Suppressor macrophage (primary cell): Measurements from ENCODE around the gene VPS50.
"Not testable (repeated sequence)": the region's sequence is repeated elsewhere in the genome, so short reads cannot be mapped to it uniquely, and the experiment has no call there.

Source experiments
- DNase-seq, 4 experiments: peaks; one replicate each; pipeline ENCODE4 v3.0.0-alpha.2; 2020 to 2022

VPS50 gene

DNA sequence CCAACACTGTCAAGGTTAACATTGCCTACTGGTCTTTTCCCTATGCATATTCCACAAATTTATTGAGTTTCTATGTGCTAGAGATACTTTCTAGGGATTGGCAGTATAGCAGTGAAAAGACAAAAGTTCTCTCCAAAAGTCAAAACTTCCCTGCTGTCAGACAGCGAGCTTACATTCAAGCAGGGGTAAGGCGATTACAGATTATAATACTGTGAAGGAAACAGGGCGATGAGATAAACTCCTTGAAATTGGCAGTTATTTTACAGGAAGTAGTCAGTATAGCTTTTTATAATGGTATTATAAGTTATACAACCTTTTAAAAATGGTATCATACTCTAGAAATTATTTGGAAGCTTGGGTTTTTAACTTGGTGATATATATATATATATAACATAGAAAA lies 9.9 kb downstream of the VPS50 start:
- DNase-seq: no peak

DNA sequence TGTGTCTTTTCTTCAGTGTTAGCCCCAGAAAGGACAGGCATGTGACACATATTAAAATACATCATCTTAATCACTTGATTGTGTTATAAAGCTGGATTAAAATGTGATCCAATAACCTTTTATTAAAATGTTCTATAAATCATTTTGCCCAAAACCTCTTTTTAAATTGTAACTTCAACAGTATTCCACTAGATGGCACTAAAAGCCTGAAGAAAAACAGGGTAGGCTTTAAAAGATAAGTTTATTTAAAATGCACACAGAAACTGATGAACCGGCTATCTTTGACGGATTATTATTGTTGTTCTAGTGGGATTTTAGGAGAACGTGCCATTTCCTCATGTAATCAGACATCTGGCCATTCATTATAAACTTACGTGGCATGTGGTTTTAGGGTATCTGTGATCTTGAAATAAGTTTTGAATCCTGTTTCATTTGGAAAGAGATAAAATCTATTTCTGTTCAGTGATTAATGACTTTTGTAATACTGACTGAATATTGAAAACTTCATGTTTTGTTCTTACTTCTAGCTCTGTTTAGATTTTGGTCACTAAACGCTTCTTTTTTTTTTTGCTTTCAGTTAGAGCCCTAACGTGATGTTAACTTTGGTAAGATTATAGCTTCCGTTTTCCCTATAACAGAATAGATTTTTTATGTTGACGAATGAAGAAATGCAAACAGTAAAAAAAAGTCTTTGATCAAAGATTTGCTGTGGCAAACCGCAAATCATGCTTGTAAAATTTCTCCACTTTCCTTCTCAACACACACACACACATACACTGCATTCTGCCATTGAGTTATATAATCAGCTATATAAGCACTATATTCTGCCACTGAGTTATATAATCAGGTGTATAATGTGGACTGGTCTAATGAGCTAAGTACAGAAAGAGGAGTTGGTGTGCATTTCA lies 13.6 kb downstream of the VPS50 start:
- peak in 2 of 4 experiments; percentile 36 to 53 for DNase-seq

DNA sequence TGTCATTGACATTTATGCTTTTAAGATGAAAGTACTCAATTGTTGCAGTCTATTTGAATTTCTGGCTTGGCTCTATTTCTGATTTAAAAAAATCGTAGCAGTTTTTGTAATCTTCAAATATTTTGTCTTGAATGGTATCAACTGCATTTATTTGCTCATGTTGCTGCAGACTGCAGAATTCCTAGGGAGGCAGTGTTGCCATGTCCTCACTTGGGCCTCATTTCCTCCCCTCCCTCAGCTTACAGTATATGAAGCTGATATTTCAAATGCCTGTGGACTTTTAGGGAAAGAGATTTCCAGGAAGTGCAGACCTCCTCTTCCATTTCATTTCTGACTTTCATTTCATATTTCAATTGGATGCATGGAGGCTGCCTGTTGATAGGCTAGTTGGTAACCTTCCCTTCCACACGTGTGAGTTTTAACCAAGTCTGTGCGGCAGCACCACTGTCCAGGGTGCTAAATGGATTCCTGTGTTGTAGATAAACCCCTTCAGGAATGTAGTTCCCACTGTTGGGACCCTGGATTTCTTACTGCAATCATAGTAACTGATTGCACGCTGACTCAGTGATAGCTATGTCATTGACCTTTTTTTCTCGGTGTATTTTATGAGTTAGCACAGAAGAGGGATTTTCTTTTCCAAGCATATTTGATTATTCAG lies 17.5 kb downstream of the VPS50 start:
- no peak for DNase-seq

DNA sequence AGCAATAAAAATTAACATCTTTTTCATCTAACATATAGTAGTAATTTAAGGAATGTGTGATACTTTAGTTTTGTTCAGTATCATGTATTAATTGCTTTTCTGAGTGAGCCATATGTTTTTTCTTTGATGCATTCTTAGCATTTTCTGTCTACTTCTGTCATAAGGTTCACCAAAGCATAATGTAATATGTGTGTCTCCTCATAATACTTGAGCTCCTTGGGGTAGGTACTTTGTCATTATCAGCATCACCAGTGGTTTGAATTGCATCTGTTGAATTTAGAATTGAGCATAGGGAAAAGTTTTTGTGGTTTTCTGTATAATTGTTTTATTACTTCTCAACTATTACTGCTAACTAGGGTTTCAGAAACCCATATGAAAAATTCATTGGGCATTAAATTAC lies 26.5 kb downstream of the VPS50 start:
- DNase-seq: no peak

DNA sequence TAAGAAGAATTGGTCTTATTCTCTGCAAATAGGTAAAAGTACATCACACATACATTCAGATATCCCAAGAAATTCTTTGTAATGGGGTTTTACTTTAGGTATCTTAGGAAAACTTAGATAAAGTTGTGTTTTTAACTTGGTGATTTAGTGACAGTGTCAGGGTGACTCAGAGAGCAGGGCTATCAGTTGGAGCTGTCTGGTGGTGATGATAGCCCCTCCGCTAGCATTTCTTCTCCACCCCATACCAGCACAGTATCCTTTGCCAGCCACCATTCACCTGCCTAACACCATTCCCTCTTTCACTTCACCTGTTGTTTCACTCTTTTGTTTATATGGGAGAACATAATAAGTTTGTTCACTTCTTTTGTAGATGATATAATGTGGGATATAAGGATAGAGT lies 30.4 kb downstream of the VPS50 start:
- no peak for DNase-seq

DNA sequence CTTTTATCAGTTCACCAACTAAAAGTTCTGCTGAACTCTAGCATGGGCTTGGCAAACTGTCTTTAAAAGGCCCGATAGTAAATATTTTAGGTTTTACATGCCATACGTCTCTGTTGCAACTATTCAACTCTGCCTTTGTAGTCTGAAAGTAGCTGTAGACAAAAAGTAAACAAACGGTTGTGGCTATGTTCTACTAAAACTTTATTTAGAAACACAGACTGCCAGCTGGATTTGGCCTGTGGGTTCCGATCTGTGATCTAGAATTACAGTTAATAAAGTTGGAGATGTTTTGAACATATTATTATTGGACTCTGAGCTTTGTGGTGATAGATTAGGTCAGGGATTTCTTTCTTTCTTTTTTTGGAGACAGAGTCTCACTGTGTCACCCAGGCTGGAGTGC lies 33.1 kb downstream of the VPS50 start:
- no peak for DNase-seq

DNA sequence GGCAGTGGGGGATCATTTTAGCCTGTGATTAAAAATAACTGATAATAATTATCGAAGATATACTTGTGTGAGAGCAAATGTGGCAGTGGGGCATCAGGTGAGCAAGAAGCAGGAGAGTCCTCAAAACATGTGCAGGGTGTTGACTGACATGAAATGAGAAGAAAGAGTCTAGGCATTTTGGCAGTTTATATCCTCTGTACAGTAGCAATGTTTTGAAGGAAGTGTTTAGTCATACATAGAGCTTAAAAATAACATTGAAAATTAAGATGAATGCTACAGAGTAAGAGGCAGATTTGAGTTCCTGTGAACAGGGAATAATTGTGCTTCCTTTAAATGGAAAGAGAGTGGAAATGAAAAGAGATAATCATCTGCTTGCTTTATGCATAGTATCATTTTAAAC lies 47.4 kb downstream of the VPS50 start:
- DNase-seq: no peak

DNA sequence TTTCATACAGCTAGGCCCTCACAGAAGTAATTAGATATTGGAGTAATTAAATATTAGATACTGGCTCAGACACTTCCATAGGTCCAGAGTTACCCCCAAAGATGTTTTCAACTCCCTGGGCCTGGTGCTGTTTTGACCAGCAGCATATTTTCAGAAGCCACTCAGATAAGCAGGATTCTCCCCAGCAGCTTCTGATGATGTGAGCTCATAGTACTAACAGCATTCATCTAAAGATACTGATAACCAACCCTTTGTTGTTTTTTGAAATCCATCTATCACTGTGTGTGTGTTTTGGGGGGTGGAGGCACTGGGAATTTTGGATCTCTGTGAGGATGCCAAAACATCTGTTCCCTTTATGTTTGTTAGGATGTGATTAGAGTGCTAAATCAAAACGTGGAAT lies 52.7 kb downstream of the VPS50 start:
- DNase-seq: no peak

DNA sequence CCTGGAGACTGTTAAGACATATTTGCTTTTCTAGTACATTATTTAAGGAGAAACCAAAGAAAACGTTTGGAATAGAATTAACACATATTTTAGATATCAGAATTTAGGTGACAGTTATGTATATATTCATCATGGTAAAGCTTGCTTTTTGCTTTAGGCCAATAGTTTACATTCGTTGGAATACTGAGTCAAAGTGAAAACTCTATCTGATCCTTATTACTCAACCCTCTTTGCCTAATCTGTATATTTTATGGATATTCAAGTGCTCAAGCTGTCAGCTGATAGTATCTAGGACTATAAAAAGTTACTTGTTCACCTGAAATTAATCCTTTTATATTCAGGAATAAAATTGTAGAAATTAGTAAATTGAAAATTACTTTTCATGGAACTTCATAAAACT lies 61.1 kb downstream of the VPS50 start:
- DNase-seq: no peak

DNA sequence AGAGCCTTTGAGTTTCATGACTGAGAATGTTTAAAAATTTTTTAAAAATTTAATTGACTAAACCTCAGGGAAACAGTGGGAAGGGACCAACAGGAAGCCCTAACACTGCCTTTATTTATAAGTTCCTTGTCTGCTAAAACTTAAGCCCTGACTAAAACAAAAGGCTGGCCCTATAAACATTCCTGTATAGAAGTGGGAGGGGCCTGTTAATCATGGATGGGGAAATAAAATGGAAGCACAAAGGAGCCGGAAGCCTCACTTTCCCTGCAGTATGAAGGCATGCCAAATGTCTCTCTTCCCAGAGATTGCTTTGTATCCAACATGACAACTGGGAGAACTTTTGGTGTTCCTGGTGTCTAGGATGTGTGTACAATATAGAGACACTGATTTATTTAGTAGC lies 66.0 kb downstream of the VPS50 start:
- no peak for DNase-seq

DNA sequence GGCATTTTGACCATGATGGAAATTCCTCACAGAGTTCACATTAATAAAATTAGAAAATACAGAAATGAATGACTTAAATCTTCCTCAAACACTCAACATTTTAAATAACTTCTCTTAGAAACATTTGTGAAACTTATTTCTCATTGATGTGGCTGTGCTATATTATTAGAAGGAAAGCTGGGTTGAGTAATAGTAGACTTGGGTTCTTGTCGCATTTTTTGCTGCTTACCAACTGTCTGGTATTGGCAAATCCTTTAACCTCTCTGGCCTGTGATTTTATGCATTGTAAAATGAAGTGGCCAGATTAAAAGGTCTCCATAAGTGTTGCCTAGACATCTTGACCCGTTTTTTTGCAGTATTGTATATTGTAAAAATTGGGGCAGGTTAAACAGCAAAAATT lies 66.5 kb downstream of the VPS50 start:
- no peak for DNase-seq

DNA sequence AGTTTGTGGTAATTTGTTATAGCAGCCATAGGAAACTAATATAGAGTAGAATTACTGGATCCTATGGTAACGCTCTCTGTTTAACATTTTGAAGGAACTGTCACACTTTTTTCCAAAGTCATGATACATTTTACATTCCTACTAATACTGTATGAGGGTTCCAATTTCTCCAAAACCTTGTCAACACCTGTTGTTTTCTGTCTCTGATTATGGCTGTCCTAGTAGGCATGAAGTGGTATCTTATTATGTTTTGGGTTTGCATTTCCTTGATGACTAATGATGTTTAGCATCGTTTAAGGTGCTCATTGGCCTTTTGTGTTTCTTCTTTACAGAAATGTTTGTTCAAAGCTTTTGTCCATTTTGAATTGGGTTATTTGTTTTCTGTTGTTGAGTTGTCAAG lies 69.6 kb downstream of the VPS50 start:
- no peak for DNase-seq

DNA sequence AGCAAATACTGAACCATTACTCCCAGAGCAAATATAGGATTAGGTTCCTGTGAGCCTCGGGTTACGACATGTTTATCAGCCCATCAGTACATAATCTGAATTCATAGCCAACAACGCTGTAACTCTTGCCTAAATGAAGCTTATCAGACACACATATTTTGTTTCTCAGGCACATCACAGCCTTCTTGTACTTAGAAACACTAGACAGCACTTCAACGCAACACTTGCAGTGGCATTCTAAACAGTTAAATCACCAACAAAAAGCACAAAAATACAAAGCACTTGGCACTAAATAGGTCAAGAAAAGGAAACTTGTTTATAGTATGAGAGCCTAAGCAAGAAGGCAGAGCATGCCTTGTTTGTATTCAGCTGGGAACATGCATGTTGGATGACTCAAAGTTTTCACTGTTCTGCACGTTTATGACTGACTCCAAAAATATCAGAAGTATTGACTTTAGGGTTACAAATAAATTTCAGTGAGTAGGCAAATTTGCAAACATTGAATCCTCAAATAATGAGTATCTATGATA lies 75.0 kb downstream of the VPS50 start:
- no peak for DNase-seq

DNA sequence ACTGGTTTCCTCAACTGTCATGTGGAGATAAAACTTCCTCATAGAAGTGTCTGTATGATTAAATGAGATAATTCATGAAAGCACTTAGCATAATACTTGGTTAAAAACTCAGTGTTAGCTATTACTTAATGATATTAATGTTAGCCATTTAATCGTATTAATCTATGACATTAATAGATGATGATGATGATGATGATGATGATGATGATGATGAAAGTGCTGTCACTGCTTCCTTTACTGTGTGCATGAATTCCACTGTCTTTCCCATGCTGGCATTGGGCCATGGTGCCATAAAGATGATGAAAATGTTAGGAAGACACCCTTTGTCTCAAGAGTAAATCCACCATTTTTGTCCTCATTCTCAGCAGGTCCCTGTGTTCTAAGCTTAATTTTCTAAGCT lies 75.8 kb downstream of the VPS50 start:
- no peak for DNase-seq

DNA sequence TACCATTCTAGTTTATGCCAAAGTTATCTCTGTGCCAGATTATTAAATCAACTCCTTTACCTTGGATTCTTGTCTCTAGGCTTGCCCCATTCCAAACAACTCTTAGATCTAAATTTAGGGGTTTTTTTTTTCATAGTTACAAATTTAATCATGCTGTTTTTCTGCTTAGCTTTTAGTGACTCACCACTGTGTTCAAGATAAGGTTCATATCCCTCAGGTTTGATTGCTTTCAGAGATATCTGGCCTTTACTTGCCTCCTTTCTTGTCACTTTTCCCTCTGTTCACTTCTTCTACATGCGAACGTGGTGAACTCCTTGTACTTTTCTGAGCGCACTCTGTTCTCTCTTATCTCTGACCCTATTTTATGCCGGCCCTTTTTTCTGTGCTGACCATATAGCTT lies 78.2 kb downstream of the VPS50 start:
- no peak for DNase-seq

DNA sequence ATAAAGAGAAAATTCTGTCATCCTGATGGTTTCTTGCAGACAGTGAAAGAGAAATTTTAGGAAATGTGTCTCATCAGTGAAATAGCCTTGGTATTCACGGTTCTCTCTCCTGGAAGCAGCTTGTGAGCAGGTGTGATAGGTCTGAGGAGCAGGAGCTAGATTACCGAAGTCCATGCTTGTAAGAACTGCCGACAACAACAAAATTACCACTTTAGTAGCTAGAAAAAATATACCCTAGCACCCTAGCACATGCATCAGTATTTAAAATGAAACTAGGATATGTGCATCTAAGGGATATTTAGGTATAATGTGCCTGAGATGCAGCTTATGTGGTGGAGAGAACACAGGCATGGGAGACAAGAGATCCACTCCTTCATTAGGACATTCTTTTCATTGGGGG lies 82.3 kb downstream of the VPS50 start:
- no peak for DNase-seq

DNA sequence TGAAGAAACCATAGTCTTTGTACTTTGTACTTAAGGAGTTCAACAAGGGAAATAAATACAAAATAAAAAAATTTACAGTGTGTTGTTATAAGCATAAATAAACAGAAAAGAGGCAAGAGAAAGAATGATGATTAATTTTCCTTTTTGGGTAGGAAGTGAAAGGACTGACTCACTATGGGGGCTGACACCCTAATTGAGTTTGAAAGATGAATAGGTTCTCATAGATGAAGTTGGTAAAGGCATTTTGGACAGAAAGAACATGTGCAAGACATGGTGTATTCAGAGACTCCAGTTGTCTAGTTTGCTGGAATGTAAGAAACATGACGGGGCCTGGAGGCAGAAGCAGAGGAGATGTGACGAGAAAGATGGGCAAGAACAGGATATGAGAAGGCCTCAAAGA lies 83.7 kb downstream of the VPS50 start:
- no peak for DNase-seq

DNA sequence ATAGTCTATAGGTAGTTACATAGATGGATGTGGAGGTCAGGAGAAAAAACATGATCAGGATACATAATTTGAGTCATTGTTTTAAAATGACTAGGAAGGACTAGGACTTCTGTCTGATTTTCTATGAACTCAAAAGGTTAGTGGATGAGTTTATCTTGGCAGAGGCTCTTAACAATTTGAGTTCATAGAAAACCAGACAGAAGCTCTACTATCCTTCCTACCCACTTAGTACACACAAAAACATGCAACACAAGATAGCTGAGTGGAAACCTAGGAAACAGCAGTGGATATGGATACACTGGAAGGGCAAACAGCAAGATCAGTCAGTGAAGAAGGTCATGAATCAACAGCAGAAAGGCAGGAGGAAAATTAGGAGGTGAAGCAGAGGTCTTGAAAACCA lies 84.6 kb downstream of the VPS50 start:
- DNase-seq: no peak

DNA sequence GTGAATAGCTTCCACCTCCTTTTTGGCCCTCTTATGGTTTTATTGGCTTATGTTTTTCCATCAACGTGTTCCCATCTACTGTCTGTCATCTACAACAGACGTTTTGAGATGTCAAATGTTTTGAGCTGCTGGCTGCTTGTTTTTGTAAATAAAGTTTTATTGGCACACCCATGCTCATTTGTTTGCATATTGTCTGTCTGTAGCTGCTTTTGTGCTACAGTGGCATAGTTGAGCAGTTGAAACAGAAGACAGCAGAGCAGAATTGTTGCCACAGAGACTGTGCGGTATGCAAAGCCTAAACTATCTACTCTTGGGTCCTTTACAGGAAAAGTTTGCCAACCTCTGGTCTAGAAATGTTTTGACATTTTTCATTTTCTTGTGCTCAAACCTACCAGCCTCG lies 88.7 kb downstream of the VPS50 start:
- DNase-seq: no peak

DNA sequence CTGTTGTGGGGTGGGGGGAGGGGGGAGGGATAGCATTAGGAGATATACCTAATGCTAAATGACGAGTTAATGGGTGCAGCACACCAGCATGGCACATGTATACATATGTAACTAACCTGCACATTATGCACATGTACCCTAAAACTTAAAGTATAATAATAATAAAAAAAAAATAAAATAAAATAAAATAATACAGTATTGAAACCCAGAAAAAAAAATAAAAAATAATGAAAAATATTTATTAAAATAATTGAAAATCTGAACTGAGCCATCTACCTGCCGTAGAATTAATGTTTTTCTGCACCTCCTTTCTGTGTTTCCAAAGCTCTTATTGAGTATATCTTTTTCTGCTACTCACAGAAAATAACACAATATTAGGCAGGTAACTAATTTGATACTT lies 94.1 kb downstream of the VPS50 start:
- not testable (repeated sequence) for DNase-seq

DNA sequence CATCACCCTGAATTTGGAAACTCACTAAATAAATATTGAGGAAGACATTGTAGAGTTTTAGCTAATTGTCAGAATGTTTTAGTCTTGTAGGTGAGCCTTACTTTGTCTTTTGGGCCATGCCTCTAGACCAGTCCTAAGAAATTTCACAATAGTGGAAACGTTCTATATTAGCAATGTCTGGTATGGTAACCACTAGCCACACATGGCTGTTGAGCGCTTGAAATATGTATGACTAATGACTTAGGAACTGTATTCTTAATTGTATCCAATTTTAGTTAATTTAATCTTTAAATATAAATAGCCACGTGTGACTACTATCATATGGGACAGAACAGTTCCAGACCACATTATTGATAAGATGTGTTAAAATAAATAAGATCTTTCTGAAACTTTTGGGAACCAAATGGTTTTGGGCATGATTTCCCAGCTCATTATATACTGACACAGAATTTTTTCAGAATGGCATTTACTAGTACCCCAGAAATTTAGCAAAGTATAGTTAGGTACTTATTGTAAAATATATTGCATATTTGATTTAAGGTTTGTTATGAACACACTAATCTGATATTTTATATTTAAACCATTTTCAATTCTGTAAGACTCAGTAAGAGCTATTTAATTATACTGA lies 95.0 kb downstream of the VPS50 start:
- no peak for DNase-seq

DNA sequence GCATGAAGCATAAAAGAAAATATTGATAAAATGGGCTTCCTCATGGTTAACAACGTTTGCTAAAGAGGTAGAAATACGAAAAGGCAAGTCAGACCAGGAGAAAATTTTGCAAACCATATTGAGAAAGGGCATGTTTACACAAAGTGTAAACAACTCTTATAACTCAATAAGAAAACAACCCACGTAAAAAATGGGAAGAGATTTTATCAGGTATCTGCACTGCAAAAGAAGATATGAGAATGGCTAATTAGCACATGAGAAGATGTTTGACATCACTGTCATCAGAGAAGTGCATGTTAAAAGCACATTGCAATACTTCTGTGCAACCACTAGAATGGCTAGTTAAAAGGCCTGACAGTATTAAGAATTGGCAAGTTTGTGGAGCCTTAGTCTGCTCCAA lies 99.5 kb downstream of the VPS50 start:
- DNase-seq: no peak

DNA sequence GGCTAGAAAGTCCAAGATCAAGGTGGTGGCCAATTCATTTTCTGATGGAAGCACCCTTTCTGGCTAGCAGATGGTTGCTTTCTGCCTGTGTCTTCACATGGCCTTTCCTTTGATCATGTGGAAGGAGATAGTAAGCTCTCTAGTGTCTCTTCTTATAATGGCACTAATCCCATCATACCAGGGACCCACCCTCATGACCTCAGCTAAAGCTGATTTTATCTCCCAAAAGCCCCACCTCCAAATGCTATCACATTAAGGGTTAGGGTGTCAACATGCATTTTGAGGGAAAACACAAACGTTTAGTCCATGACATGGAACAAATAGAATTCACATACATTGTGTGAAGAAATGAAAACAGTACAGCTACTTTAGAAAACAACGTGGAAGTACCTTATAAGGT lies 100.0 kb downstream of the VPS50 start:
- DNase-seq: no peak

DNA sequence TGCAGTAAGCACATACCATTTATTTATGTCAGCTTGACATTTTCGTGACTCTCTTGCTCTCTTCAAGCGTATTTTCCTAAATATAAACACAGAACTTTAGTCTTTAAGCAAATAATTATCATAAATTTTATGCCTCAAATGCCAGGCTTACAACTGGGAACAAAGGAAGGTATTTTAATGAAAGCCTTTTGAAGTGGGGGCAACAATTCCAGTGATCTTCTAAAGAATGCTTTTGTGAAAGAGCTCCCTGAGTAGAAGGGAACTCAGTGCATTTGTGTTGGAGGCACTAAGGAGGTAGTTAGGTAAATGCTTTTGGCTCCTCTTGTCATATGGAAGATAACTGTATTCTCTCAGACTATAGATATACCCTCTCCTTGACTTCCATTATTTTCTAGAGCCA lies 104.9 kb downstream of the VPS50 start:
- no peak for DNase-seq
